Choroid plexus epithelial cell (primary cell): ENCODE results near the gene ST7.
"Not testable (repeated sequence)": the region's sequence is repeated elsewhere in the genome, so short reads cannot be mapped to it uniquely, and the experiment has no call there.

Experiments
- DNase-seq: peaks from one replicate; pipeline ENCODE4 v3.0.0-alpha.2; 2010; ENCODE audit warnings: low read depth
- H3K4me3 ChIP-seq: 2 replicates; pipeline ENCODE4 v1.5.1; 2011; ENCODE audit warnings: low read depth, mild to moderate bottlenecking, control low read depth, low read length, moderate library complexity
- TF ChIP-seq, protein P1 (sequence below): conservative IDR thresholded peaks from 2 replicates; pipeline ENCODE4 v1.5.1; 2011; ENCODE audit warnings: low read depth, mild to moderate bottlenecking, control low read depth, inconsistent platforms, low read length, moderate library complexity

ST7 gene

DNA sequence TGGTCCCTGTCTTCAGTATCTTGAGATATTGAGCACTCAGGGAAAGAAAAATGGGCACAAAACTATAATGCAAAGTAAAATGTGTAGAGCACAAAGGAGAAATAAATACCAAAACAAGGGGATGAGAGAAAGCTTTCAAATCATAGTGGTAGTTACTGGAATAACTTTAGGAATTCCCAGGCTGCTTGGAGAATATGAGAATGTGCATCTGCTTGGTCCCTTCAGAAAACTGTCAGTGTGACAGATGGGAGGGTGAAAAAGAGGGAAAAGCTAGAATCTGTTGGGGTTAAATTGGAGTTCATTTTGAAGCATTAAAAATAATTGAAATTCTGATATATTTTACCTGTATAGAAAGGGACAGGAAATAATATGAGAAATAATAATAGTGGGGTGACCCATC is 15.3 kb downstream of the ST7 start:
- TF ChIP-seq, protein P1, sequence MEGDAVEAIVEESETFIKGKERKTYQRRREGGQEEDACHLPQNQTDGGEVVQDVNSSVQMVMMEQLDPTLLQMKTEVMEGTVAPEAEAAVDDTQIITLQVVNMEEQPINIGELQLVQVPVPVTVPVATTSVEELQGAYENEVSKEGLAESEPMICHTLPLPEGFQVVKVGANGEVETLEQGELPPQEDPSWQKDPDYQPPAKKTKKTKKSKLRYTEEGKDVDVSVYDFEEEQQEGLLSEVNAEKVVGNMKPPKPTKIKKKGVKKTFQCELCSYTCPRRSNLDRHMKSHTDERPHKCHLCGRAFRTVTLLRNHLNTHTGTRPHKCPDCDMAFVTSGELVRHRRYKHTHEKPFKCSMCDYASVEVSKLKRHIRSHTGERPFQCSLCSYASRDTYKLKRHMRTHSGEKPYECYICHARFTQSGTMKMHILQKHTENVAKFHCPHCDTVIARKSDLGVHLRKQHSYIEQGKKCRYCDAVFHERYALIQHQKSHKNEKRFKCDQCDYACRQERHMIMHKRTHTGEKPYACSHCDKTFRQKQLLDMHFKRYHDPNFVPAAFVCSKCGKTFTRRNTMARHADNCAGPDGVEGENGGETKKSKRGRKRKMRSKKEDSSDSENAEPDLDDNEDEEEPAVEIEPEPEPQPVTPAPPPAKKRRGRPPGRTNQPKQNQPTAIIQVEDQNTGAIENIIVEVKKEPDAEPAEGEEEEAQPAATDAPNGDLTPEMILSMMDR, result no peak
- no peak for DNase-seq
- H3K4me3 ChIP-seq, result no peak overlapping the region

DNA sequence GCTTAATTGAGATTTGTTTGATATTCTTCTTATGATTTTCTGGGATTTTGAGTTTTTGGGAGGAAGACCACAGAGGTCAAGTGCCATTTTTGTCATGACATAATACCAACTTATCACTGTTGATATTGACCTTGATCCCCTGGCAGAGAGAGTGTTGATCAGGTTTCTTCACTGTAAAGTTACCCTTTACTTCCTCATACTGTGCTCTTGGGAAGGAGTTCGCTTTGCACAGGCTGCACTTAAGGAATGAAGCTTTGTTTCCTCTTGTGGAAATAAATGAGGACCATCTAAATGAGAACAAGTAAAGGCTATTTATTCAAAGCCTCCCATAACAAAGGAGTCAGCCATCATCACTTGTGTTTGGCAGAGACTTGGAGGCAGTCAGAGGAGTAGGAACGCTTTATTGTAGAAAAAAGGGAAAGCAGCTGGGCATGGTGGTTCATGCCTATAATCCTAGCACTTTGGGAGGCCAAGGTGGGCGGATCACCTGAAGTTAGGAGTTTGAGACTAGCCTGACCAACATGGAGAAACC is 16.1 kb downstream of the ST7 start:
- no peak for DNase-seq
- TF ChIP-seq, protein P1, result no peak
- no peak overlapping the region for H3K4me3 ChIP-seq

GRCh38 chr7:116970238-116970910 is 17.1 kb downstream of the ST7 start:
- no peak for DNase-seq
- H3K4me3 ChIP-seq, result no peak overlapping the region
- TF ChIP-seq, protein P1, result no peak

- DNase-seq, H3K4me3 ChIP-seq: not testable (repeated sequence)
These were observed 17.9 kb downstream of the ST7 start for GRCh38 chr7:116971153-116971552.

DNA sequence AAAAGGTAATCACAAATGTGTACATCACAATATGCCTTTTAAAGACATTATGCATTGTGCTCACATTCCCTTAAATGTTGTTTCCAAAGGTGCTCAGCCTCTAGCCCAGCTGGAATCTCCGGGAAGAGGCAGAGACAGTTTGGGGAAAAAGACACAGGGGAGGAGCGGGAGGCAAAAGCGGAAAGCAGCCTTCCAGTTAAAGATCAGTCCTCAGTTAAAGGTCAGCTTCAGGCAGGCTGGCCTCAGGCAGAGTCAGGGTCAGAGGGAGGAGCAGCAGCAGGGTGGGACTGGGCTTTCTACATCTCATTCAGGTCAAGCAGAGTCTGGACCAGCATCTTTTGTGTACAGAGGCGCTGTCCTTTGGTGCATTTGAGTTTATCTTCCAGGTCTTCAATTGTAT is 18.6 kb downstream of the ST7 start:
- TF ChIP-seq, protein P1, result no peak
- no peak overlapping the region for H3K4me3 ChIP-seq
- no peak for DNase-seq

DNA sequence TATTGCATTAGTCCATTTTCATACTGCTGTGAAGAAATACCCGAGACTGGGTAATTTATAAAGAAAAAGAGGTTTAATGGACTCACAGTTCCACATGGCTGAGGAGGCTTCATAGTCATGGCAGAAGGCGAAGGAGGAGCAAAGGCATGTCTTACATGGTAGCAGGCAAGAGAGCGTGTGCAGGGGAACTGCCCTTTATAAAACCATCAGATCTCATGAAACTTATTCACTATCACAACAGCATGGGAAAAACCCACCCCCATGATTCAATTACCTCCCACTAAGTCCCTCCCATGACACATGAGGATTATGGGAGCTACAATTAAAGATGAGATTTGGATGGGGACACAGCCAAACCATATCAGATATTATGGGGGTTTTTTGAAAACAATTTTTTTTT is 21.7 kb downstream of the ST7 start:
- DNase-seq, H3K4me3 ChIP-seq: not testable (repeated sequence)

DNA sequence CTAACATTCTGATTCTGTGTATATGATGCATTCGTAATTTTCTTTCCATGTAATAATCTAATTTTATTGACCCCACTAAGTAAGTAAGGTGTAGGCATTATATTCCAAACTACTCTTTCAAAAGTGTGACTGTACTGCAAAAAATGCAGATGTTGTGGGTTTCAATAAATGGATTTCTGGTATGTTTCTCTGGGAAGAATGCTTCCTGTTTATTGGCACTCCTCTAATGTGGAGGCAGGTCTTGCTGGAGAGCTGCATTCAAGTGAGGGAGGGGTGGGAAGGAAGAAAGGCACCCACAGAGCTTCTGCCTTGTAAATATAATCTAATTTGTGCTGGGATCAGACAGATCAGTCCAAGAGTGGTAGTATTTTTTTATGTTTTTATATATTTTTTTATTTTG is 23.9 kb downstream of the ST7 start:
- peak; percentile 51 for DNase-seq
- H3K4me3 ChIP-seq, result no peak overlapping the region
- TF ChIP-seq, protein P1, result no peak

GRCh38 chr7:116978006-116978405 is 24.7 kb downstream of the ST7 start:
- no peak overlapping the region for H3K4me3 ChIP-seq
- no peak for DNase-seq
- TF ChIP-seq, protein P1, result no peak
